HG03460 (cell line): ENCODE results near the gene PARD3B.
"Not testable (repeated sequence)": the region's sequence is repeated elsewhere in the genome, so short reads cannot be mapped to it uniquely, and the experiment has no call there.

Source experiments
- ATAC-seq: cut with Tn5 transposase; IDR thresholded peaks from one replicate; pipeline ENCODE4 v1.9.1; 2021; ENCODE audit not compliant: unreplicated experiment

Gene PARD3B

DNA sequence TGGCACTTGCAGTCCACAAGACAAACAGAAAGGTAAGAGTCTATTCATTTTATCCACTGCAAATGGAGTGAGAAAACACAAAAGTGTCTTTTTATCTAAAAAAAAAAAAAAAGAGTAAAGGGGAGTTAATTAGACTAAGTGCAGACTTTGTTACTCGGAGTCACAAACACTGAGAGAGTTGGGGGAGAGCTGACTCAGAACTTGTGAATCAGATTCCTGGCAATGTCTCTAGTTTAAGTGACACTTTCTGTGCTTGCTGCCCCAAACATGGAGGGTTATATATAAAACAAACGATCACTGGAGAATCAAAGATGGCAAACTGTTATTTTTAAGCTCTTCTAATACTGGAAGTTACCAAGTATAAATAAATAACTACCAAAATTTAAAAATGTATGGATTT is 631.3 kb downstream of the PARD3B start:
- ATAC-seq = no peak

DNA sequence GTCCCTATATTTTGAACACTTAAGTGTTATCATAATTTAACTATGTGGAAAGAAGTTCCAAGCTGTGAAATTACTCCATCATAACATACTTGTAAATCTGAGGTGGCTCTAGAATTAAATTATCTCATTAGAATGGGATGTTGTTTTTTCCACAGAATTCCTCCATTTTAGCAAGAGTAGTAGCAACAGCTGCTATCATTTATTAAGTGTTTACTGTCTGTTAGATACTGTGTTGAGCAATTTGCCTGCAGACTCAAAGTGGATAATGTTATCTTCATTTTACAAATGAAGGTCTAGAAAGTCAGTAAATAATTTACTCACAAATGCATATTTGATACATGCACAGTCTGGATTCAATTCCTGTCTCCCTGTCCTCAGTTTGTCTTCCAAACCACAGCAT is 632.3 kb downstream of the PARD3B start:
- no peak for ATAC-seq

DNA sequence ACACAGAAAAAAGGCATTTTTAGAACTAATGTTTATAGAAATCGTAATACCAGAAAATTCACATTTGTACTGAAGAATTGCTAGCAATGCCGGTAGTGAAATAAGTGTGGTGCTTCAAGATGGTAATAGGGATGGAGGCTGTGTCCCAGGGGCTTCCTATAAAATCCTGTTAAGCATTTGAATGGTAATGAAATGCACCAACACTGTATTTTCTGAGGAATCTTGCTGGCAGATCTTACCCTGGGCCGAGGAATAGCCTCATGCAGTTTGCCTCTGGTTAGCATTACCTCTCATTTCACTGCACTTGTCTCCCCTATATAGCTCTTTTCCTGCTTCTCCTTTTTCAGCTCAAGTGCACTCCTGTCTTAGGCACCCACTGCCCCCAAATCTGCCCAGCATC is 635.5 kb downstream of the PARD3B start:
- ATAC-seq = no peak

DNA sequence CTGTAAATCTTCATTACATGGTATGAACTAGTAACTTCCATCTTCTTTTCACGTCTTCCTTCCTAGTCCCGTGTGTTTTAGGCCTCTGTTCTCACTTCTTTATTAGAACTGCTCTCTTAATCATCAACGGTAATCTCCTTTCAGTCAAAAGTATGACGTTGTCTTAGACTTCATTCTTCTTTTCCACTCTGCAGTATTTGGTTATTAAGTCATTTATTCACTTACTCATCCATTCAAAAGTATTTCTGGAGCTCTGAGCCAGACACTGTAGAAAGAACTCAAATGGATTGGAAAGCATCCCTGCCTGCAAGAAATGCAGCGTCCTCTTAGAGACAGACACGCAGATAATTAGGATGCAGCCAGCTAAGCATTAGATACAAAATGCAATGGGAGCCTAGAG is 642.5 kb downstream of the PARD3B start:
- ATAC-seq = no peak

DNA sequence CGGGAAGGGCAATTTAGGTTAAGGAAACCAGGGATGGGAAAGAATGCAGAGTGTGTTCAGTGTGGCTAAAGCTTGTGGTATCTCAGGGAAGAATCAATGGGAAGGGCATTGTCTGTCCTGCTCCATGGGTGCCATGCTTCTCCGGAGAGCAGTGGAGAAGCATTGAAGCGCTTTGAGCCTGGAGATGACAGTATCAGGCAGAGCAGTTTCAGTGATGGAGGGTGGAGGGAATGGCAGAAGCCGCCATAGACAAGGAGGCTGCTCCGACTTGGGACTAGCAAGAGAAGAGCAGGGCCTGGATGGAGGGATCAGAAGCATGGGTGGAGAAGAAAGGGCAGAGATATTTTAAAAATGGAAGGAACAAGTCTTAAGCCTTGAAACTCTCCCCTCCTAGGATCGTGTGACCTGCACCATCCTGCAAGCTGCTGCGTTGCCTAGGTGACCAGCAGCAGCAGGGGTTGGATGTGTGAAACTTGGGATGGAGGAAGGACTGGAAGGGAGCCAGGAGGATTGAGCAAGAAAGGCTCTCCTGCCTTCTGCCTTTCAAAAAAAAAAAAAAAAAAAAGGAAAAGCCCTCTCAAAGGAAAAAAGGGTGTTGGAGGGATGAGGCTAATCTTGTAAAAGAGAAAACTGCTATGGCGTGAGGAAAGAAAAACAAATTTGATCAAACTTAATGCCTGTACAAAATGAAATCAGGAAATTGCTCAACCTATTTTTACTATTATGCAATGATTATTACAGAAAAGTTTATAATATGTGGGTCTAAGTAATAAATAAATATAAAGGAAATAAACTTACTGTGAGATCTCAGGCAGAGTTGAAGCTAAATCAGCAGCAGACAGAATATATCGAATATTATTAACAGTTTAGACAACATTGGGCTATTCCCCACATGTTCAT is 643.2 kb downstream of the PARD3B start:
- no peak for ATAC-seq

DNA sequence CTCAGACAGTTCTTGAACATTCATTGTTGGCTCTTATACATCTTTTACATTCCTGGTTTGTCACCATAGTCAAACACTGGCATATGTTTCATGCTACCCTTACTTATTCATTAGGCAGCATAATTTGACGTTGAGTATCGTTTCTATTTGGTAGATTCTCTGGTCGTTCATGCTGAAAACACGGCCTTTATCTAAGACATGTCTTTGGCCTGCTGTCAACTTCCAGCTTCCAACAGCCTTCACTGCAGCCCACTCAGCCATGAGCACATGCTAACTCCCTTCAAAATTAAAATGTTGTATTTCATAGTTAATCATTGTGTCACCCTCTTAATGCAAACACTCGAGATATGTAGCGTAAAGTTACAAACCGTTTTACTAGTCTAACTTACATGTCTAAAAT is 644.0 kb downstream of the PARD3B start:
- ATAC-seq = no peak

DNA sequence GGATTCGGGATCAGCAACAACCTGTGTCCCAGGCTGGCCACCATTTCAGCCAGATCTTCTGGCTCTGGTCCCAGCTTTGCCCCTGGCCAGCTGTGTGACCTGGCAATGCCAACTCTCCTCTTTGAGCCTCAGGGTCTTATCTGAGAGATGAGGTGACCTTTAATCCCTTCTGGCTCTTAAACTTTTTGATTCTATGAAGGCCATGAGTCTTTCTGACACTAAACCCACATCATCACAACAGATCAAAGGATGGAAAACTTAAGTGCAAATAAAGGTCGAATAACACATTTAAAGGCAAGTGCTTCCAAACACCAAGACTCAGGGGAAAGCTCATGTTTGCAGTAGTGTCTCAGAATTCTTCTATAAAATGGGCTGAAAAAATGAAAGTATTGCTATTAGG is 645.3 kb downstream of the PARD3B start:
- no peak for ATAC-seq

DNA sequence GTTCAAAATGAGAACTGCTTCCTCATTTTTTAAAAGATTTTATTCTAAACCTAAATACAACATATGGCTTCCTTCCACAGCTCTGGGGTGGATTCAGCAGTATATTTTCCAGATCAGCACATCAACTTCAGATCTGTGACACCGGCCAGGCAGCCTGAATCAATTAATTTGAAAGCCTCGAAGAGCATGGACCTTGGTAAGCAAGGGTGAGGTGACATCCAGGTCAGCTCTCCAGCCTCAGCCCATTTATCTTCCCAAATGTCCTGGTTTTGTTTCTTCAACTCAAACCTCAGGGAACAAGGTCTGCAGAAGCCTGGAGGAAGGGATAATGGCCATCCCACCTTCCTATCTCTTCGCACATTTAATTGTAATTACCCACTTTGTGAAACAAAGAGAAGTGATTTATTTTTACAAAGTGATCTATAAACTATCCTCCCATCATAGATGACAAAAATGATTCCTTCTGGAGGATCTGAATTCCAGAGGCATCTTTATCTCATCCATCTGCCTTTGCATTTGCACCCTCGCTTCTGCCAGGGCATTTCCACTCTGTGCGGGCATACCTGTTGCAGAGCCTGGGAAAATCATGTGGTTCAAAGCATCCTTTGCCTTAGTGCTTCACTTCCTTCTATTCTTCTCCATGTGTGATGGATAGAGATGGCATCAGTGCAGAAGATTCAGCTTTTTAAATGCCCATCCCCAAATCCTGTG is 648.0 kb downstream of the PARD3B start:
- ATAC-seq = no peak

DNA sequence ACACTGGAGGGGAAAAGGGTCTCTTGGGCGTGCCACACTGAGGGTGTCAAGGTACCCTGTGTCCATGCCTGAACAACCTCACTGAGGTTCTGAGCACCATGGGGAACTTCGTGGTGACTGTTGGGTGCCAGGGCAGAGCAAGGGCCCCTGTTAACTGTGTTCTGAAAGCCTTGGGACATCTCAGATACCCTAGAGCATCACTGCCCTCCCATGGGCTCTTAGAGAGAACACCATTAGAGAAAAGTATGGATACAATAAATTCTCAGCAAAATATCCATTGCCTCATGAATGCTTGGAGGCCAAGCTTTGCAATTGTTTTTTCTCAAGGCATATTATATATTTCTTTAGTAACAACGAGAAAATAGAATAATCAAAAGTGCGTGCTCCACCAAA is 648.6 kb downstream of the PARD3B start:
- no peak for ATAC-seq

DNA sequence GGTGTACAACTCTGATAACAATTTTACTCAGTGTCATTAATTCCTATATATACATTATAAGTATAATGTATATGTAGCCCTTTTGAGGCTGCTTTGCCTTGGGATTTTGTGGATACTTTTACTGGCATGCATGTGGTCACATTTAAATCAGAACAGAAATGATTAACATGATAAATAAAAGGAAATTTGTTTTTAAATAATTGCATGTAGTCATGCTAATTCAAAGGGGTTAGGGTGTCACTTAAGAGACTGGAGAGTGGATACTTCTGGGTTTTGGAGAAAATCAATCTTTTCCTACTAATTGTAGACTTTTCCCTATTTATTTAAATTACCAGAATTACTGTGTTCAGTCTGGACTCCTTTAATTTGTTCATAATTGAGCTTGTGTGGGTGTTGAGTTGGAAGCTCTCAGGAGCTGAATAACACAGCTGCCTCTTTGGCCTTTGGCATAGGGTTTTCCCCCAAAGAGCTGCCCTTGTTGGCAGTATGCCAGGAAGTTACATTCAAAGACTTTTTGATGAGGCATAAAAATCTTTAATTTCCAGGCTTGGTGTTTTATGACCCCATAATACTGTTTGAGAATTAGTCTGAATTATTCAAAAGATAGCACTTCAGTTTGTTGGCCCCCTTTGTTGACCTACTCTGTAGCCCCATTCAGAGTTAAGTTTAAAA is 652.3 kb downstream of the PARD3B start:
- ATAC-seq = no peak

DNA sequence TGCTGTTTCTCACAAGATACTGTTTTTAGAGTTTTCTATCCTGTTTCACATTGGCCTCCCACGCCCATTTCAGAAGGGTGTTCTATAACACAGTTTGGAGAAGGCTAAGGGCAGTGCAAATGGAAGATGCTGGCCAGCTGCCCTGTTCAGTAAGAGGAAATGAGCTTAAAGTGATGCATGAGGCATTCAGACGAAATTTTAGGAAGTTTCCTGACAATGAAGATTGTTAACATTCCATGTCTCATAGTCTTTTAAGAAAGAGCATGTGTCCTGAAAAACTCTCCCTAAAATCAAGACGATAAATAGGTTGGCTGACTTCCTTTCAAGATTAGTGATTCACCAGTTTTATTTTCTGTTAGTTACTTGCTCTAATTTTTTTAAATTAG is 652.9 kb downstream of the PARD3B start:
- no peak for ATAC-seq

DNA sequence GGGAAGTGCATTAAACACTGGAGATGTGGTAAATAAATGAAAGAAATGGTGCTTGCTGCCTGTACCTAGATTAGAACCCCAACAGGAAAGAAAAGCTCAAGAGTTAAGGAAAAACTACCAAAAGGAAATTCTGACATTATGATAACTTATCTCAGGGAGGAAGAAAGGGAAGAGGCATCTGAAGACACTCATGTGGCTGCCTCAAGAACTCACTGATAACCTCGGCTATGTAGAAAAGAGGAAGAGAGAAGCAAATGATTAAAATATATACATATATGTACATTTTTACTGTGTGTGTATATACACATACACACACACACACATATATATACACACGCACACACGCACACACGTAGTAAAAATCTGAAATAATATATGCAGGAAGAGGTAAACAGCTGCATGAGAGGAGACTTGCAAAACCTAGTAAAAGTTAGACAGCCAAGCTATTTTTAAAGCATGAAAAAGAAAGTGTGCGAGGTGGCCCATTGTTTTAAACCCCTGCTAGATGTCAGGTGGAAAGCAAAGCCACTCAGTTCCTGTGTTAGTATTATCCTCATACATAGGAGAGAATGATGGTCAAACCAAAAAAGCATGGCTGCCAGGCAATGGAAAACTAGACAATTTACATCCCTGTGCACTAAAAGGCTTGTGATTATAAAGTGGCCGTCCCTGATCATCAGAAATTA is 654.0 kb downstream of the PARD3B start:
- ATAC-seq = no peak

DNA sequence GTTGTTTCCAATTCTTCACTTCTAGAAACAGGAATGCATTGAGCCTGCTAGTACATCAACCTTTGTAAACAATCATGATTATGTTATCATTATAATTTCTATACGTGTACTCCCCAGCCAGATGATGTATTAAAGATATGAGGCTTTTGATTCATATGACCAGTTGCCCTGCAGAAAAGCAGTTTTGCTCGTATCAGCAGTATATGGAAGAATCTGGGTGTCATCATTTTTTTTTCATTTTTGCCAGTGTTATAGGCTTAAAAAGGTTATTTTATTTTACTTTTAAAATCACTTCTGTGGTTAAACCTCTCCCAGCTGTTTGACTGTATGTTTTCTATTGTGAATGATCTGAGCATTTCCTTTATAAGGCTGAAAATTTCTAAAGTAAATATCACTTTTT is 665.2 kb downstream of the PARD3B start:
- ATAC-seq = no peak

DNA sequence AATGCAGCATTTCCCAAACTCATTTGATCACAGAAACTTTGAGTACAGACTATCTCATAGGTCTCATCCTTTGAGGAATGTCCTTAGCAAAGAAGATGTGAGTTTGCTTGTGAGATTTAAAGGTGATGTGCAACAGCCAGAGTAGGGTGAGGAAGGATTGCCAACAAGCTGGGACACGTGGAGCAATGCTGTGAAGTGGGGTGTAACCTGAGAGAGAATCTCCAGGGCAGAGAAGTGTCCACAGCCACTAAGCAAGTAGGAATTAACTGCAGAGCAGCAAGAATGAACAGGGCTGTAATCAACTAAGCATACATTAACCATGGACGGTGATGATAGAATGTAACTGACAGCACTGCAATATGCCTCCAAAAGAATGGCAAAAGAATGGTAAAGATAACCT is 667.1 kb downstream of the PARD3B start:
- no peak for ATAC-seq

DNA sequence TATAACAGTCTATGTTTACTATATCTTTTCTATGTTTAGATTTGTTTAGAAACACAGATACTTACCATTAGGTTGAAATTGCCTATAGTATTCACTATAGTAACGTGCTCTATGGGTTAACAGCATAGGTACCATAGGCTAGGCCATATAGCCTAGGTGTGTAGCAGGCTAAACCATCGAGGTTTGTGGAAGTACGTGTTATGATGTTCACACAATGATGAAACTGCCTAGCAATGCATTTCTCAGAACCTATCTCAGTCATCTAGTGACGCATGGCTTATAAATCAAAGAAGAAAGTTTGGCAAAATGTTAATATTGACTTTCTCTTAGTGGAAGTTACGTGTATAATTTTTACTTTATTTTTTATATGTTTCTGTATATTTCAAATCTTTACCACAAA is 670.8 kb downstream of the PARD3B start:
- ATAC-seq = no peak

DNA sequence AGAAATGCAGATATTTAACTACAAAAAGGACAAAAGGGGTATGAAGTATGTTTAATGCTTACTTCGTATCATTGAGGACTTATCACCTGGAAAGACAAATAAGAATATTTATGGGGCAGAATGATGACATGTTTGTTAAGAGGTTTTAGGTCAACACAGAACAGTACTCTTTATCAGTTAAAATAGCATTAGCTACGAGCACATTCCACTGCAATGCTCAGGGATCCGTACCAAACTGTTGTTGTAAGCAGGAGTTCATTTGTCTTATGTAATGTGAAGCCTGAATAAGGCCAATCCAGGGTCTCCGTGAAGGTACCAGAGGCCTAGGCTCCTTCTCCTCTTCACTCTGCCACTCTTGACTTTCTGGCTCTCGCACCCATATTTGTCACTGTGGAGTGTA is 671.3 kb downstream of the PARD3B start:
- no peak for ATAC-seq

DNA sequence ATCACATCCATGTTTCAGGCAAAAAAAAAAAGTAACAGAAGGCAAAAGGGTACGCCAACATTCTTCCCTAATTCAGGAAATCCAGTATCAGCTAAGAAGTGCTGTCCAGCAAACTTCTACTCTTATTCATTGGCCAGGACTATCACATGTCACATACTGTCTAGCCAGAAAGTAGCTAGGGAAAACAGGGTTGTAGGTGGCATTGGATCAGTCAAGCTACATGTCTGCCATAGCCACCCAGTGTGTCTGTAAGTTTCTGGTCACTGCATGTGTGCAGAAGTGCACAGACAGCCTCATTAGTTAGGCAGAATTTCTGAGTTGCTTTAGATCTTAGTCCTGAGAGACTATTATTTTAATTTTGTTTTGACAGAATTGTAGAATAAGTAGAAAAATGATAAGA is 671.7 kb downstream of the PARD3B start:
- ATAC-seq = no peak

DNA sequence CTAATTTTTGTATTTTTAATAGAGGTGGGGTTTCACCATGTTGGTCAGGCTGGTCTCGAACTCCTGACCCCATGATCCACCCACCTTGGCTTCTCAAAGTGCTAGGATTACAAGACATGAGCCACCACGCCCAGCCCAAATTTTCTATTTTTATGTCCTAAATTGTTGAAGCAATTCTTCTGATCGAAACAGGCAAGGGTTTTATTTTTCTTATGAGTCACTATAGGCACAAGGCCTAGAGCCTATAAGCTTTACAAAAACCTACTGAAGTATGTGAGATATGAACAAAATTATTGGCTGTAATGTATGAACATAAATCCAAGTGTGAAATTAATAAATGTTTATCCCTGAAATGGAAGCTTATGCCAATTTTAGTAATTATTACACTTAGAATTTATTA is 672.8 kb downstream of the PARD3B start:
- no peak for ATAC-seq

DNA sequence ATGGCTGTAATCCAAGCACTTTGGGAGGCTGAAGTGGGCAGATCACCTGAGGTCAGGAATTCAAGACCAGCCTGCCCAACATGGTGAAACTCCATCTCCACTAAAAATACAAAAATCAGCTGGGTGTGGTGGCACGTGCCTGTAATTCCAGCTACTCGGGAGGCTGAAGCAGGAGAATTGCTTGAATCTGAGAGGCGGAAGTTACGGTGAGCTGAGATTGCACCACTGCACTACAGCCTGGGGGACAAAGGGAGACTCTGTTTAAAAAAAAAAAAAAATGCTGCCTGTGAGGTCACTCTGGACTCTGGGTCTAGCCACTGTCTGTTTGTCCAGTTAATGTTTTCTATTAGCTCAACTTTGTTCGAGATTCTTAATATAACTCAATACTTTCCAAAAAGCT is 673.5 kb downstream of the PARD3B start:
- ATAC-seq = not testable (repeated sequence)

DNA sequence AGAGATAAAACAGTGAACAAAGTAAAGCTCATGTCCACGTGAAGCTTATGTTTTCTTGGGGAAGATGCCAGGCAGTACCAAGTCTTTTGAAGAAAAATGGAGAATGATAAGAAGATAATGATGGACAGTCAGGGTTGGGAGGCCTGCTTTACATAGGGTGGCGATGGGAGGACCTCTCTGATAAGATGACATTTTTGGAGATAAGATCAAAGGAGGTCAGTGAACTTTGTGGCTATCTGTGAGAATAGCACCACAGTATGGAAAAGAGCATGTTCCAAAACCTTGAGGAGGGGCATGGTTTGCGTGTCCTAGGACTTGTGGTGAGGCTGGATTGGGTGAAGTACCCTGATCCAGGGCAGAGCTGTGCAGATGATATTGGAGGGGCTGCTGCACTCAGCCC is 675.3 kb downstream of the PARD3B start:
- no peak for ATAC-seq

DNA sequence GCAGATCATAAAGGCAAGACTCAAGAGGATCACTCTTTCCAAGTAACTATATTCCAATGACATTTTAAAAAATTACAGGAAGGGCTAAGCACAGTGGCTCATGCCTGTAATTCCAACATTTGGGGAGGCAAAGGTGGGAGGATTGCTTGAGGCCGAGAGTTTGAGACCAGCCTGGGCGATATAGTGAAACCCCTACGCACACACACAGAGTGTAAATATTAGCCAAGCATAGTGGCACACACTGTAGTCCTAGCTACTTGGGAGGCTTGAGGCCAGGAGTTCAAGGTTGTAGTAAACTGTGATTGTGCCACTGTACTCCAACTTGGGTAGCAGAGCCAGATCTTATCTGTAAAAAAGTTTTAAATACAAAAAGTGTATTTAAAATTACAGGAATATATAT is 686.8 kb downstream of the PARD3B start:
- no peak for ATAC-seq
